ENCODE results near the gene PPP1R16B. TPM values are rescaled to one million over a fixed set of nuclear protein-coding genes. Genes with fewer than 3 reads are reported as not detected.

Gene PPP1R16B
- total RNA-seq, 2 experiments from 2014 or later: 78.8 to 84.0 TPM

DNA sequence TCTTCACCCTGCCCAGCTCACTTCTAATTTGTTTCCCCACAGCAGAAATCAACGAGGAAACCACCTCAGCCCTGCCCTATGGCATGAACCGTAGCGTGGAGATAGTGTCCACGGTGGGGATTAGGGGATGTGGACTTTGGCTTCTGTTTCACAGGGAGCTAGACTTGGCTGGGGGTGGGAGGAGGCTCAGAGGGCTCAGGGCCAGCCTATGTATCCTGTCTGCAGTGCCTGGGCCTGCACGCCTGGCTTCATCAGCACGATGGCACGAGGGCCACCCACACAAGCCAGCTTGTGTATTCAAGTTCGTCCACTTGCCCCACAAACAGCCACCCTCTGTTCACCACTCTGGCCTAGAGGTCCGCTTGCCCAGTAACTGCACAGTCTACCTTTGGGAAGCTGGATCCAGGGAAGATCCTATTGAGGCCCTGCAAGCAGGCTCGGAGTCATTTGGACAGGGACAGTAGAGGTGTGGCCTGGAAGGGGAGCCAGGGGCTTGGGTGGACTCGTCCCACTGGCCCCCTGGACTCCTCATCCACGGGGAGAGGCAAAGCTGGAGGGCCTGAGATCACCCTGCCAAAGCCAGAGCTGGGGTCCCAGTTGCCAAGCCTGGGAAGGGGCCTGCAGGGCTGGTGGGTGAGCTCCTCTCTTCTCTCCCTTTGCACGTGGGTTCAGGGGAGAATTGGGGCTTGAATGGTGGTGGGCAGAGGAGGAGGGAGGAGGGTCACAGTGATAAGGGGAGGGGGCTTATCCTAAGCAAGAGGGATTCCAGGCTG is 82.7 kb downstream of the PPP1R16B start:
- no peak for ATAC-seq
- no peak overlapping the region for H3K27ac Mint-ChIP-seq
- no peaks in the 10 kb centered on the region for H3K27me3 Mint-ChIP-seq
- intact Hi-C loops (cut with DNase I, micrococcal nuclease): no loop called here
- CTCF ChIA-PET: interaction anchor here (0.5 kb wide), 2 partner anchors 84 to 115 kb away, joined by 3 to 4 read pairs; no protein-coding TSS in a partner anchor
- H3K4me1 Mint-ChIP-seq: peaks cover 50% of the 10 kb centered on the region
- H3K9me3 Mint-ChIP-seq (ENCODE audit: low read depth): no peaks in the 10 kb centered on the region
- H3K36me3 Mint-ChIP-seq (ENCODE audit: low read depth): peaks cover 15% of the 10 kb centered on the region
- POLR2A ChIA-PET: interaction anchor here (0.9 kb wide), 1 partner anchor 13 kb away, joined by 4 read pairs; no protein-coding TSS in a partner anchor
- no peak for DNase-seq
- no peak overlapping the region for H3K4me3 Mint-ChIP-seq

DNA sequence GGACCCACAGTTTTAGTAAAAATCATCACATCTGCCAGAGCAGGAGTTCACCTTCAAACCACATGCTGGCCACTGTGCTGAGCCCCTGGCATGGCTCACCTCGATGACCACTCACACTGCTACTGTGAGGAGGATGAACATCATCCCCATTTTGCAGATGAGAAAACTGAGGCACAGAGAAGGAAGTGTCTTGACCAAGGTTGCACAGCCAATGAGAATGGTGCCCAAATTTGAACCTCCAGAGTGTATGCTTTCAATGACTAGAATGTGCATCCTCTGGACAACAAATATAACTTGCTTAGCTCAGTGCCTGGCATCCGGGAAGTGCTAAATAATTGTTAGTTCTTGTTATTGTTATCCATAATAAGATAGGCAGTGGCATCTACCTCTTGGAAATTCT is 83.6 kb downstream of the PPP1R16B start:
- ATAC-seq (no peak), DNase-seq (no peak)
- intact Hi-C loops (cut with DNase I, micrococcal nuclease): no loop called here
- Mint-ChIP-seq H3K9me3 (ENCODE audit: low read depth) (no peaks in the 10 kb centered on the region), H3K36me3 (ENCODE audit: low read depth) (peaks cover 12% of the 10 kb centered on the region), H3K4me1 (peaks cover 51% of the 10 kb centered on the region), H3K27ac (no peak overlapping the region), H3K4me3 (no peak overlapping the region), H3K27me3 (no peaks in the 10 kb centered on the region)
- ChIA-PET POLR2A (no interaction called here), CTCF (no interaction called here)

DNA sequence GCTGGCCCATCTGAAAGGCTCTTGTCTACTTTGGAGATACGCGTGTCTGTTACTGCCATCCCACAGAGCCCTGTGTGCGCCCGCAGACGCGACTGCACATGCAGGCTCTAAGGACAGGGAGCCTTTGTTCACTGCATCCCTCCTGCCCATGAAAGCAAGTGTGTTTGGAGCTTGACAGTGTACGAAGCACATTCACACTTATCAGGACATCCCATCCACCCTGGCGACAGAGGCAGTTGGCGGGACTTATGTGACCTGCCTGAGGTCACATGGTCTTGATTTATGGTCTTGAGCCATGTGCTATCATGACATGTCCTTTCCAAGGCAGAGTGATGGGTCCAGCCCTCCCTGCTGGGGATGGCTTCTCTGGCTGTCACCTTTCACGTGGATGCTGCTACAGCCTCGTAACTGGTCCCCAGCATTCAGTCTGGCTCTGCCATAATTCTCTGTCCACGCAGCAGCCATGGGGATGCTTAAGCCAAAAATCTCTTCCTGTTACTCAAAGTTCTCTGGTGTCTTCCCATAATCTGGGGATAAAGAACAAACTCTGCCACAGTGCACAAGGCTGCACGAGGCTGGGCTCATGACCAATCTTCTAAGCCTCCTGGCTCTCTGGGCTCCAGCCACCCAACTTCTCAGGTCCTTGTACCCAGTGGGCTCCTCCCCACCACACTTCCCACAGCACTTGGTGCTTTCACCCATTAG is 84.4 kb downstream of the PPP1R16B start:
- Mint-ChIP-seq H3K9me3 (ENCODE audit: low read depth) (no peaks in the 10 kb centered on the region), H3K36me3 (ENCODE audit: low read depth) (peaks cover 17% of the 10 kb centered on the region), H3K4me3 (no peak overlapping the region), H3K4me1 (peaks cover 56% of the 10 kb centered on the region), H3K27ac (peak overlapping the region; percentile 92), H3K27me3 (no peaks in the 10 kb centered on the region)
- ATAC-seq: peak; percentile 6
- DNase-seq: no peak
- ChIA-PET CTCF (interaction anchor here (0.6 to 5.5 kb wide), 4 partner anchors 83 to 369 kb away, joined by 3 to 51 read pairs (median 4); partner anchors contain the start of gene PPP1R16B), POLR2A (interaction anchor here (1.3 kb wide), 1 partner anchor 15 kb away, joined by 3 read pairs; no protein-coding TSS in a partner anchor)
- intact Hi-C loops (cut with DNase I, micrococcal nuclease): loop anchor here (5.0 kb wide), 4 partner anchors 98 to 243 kb away; partner anchors contain the start of gene ACTR5 (in 1 of the 2)

DNA sequence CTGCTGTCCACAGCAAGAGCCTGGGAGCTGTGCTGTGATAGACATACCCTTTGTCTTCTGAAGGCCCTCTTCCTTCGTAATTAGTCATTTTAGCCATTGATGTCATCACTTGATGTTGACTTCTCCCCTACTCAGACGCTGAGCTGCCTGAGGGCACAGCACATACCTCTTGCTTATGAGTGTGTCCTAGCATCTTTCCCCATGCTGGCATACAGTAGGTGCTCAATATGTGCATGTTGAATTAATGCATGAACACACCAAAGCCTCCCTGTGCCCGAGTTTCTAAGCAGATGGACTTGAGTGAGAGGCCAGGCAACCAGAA is 85.0 kb downstream of the PPP1R16B start:
- DNase-seq: peak; percentile 49
- no peaks in the 10 kb centered on the region for H3K27me3 Mint-ChIP-seq
- no peaks in the 10 kb centered on the region for H3K9me3 Mint-ChIP-seq (ENCODE audit: low read depth)
- ChIA-PET CTCF (interaction anchor here (0.5 to 5.5 kb wide), 7 partner anchors 15 to 370 kb away, joined by 3 to 51 read pairs (median 4); partner anchors contain the start of gene PPP1R16B), POLR2A (interaction anchor here (1.3 kb wide), 1 partner anchor 16 kb away, joined by 3 read pairs; no protein-coding TSS in a partner anchor)
- intact Hi-C loops (cut with DNase I, micrococcal nuclease): loop anchor here (5.0 kb wide), 4 partner anchors 98 to 243 kb away; partner anchors contain the start of gene ACTR5 (in 1 of the 2)
- H3K36me3 Mint-ChIP-seq (ENCODE audit: low read depth): peaks cover 15% of the 10 kb centered on the region
- H3K4me3 Mint-ChIP-seq: no peak overlapping the region
- peaks cover 54% of the 10 kb centered on the region for H3K4me1 Mint-ChIP-seq
- peak; percentile 76 for ATAC-seq
- peak overlapping the region; percentile 92 for H3K27ac Mint-ChIP-seq

DNA sequence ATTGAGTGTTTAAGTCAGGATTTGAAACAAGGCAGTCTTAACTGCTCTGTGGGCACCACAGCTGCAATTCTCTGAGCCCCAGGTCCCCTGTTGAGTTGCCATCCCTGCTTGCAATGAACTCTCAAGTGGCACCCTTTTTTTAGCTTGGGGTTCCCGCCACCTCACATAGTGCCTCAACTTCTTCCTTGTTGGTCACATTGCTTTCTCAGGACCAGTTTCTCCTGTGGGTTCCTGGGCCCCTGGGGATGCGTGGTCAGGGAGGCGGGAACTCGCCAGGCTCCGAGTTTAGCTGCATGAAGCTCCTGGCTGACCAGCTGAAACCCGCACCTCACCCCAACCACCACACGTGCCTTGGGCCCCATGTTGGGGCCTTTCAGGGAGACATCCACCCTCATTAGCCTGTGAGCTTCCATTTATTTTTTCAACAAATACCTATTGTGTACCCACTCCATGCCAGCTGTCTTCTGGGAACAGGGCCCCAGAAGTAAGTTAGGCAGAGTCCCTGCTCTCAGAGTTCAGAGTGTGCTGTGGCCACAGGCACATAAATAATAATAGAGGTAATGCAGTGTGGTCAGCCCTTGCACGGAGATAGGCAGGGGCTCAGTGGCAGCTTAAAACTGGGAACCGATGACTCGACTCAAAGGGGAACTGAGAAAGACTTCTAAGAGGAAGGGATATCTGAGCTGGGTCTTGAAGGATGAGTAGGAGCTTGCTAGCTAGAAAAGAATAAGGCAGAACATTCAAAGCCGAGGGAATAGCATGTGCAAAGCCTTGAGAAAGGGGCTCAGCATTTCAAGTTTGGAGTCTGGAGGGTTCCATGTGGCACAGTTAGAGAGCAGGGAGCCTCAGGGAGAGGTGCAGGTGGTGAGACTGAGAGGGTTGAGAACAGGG is 86.8 kb downstream of the PPP1R16B start:
- Mint-ChIP-seq H3K9me3 (ENCODE audit: low read depth) (no peaks in the 10 kb centered on the region), H3K4me3 (no peak overlapping the region), H3K27me3 (no peaks in the 10 kb centered on the region), H3K27ac (peak overlapping the region; percentile 88), H3K4me1 (peaks cover 54% of the 10 kb centered on the region), H3K36me3 (ENCODE audit: low read depth) (peaks cover 24% of the 10 kb centered on the region)
- intact Hi-C loops (cut with DNase I, micrococcal nuclease): loop anchor here (2.0 to 5.0 kb wide), 6 partner anchors 50 to 245 kb away; partner anchors contain the start of gene ACTR5 (in 1 of the 2)
- DNase-seq: no peak
- ChIA-PET CTCF (interaction anchor here (0.6 to 5.5 kb wide), 29 partner anchors 9 to 245 kb away, joined by 3 to 51 read pairs (median 4); partner anchors contain the start of genes ACTR5 and PPP1R16B), POLR2A (no interaction called here)
- ATAC-seq: peak; percentile 7

DNA sequence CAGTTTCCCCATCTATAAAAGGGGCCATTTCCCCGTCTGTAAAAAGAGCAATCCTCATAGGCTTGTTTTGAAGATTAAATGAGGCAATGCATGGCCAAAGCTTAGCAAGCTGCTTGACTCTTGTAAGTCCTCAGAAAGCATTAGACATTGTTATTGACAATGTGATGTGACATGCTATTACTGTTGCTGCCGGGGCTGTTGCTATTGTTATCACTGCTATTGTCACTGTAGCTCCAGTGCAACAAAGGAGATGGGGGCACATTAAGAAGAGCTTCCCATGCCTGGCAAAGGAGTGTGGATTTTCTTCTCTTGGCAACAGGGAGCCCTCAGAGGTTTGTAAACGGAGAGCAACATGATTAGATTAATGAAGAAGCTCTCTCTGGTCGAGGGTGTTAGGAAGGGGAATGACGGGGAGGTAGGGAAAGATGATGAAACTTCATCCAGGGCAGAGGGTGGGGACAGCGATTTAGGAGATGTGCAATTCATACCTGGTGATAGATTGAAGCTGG is 87.6 kb downstream of the PPP1R16B start:
- Mint-ChIP-seq H3K4me3 (peak overlapping the region; percentile 37), H3K27ac (peak overlapping the region; percentile 88), H3K4me1 (peaks cover 54% of the 10 kb centered on the region), H3K9me3 (ENCODE audit: low read depth) (no peaks in the 10 kb centered on the region), H3K27me3 (no peaks in the 10 kb centered on the region), H3K36me3 (ENCODE audit: low read depth) (peaks cover 31% of the 10 kb centered on the region)
- DNase-seq (no peak), ATAC-seq (no peak)
- CTCF ChIA-PET: interaction anchor here (0.6 to 5.5 kb wide), 31 partner anchors 10 to 245 kb away, joined by 3 to 51 read pairs (median 4); partner anchors contain the start of genes ACTR5, DHX35 and PPP1R16B
- intact Hi-C loops (cut with DNase I, micrococcal nuclease): loop anchor here (1.0 to 5.0 kb wide), 13 partner anchors 18 to 260 kb away; partner anchors contain the start of genes ACTR5 (in 1 of the 2) and PPP1R16B (in 1 of the 2)
- POLR2A ChIA-PET: interaction anchor here (1.2 kb wide), 1 partner anchor 87 kb away, joined by 3 read pairs; the partner anchor contains the start of gene PPP1R16B

DNA sequence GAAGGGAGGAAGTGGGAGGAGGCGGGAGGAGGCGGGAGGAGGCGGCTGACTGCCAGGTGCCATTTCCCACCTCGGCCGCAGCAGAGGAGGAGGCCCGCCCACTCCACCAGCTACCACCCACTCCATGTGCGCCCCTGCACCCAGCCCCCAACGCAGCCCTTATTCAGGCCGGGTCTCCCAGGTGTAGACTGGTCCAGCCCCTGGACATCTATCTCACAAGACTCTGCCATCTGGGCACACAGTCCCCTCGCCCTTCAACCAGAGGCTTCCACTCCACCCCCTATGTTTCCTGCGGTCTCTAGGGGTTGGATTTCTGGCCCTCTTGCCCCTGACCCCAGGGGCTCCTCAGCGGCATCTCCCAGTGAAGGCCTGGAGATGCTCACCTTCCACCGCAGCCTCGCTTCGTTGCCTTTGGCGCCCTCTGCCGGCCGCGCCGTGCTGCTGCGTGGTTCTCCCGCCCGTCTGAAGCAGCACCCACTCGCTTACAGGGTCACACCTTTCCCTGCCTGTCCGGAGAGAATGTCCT is 88.1 kb downstream of the PPP1R16B start:
- CTCF ChIA-PET: interaction anchor here (0.6 to 5.5 kb wide), 27 partner anchors 10 to 163 kb away, joined by 3 to 51 read pairs (median 4); partner anchors contain the start of genes ACTR5, DHX35 and PPP1R16B
- Mint-ChIP-seq H3K27ac (peak overlapping the region; percentile 88), H3K9me3 (ENCODE audit: low read depth) (no peaks in the 10 kb centered on the region), H3K36me3 (ENCODE audit: low read depth) (peaks cover 32% of the 10 kb centered on the region), H3K4me1 (peaks cover 54% of the 10 kb centered on the region), H3K27me3 (no peaks in the 10 kb centered on the region), H3K4me3 (peak overlapping the region; percentile 37)
- DNase-seq (peak; percentile 89), ATAC-seq (peak; percentile 71)
- intact Hi-C loops (cut with DNase I, micrococcal nuclease): loop anchor here (1.0 to 5.0 kb wide), 14 partner anchors 18 to 260 kb away; partner anchors contain the start of genes ACTR5 (in 1 of the 2) and PPP1R16B (in 1 of the 2)
- POLR2A ChIA-PET: interaction anchor here (1.2 kb wide), 1 partner anchor 88 kb away, joined by 3 read pairs; the partner anchor contains the start of gene PPP1R16B

DNA sequence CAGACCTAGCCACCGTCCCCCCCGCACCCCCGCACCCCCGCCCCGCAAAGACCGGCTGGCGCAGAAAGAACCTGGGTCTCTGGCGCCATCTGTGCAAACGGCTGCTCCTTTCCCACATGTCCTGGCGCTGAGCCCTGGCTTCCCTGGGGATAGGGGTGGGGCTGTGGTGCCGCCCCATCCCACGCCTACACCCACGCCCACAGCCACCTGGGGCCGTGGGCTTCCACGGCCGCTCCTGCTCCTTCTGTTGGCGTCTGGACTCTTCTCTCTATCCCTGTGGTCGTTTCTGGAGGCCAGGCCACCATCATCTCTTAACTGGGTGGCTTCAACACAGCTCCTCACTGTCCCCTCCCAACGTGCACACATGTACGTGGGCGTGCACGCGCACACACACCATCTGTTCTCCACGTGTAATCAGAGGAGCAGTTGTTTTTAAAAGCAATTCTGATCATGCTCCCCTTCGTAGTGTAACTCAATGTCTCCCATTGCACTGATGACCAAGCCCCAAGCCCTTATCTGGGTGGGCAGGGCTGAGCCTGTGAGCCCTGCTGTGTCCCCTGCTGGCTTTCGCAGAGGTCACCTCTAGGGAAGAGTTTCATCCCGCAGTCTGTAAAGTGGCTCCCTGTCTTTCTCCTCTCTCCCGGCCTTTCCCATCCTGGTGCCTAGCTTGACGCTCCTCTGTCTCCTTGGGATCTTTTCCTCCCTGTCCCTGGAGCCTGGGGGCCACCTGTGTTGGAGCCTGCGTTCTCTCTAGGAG is 88.8 kb downstream of the PPP1R16B start:
- ChIA-PET POLR2A (interaction anchor here (1.2 kb wide), 1 partner anchor 88 kb away, joined by 3 read pairs; the partner anchor contains the start of gene PPP1R16B), CTCF (interaction anchor here (0.8 to 5.5 kb wide), 14 partner anchors 12 to 155 kb away, joined by 3 to 51 read pairs (median 4); partner anchors contain the start of genes ACTR5, DHX35 and PPP1R16B)
- peaks cover 54% of the 10 kb centered on the region for H3K4me1 Mint-ChIP-seq
- intact Hi-C loops (cut with DNase I, micrococcal nuclease): loop anchor here (1.0 to 5.0 kb wide), 5 partner anchors 102 to 247 kb away; partner anchors contain the start of gene ACTR5 (in 1 of the 2)
- H3K27me3 Mint-ChIP-seq: no peaks in the 10 kb centered on the region
- H3K4me3 Mint-ChIP-seq: peak overlapping the region; percentile 30
- no peak for DNase-seq
- peaks cover 37% of the 10 kb centered on the region for H3K36me3 Mint-ChIP-seq (ENCODE audit: low read depth)
- no peak for ATAC-seq
- peak overlapping the region; percentile 88 for H3K27ac Mint-ChIP-seq
- no peaks in the 10 kb centered on the region for H3K9me3 Mint-ChIP-seq (ENCODE audit: low read depth)

DNA sequence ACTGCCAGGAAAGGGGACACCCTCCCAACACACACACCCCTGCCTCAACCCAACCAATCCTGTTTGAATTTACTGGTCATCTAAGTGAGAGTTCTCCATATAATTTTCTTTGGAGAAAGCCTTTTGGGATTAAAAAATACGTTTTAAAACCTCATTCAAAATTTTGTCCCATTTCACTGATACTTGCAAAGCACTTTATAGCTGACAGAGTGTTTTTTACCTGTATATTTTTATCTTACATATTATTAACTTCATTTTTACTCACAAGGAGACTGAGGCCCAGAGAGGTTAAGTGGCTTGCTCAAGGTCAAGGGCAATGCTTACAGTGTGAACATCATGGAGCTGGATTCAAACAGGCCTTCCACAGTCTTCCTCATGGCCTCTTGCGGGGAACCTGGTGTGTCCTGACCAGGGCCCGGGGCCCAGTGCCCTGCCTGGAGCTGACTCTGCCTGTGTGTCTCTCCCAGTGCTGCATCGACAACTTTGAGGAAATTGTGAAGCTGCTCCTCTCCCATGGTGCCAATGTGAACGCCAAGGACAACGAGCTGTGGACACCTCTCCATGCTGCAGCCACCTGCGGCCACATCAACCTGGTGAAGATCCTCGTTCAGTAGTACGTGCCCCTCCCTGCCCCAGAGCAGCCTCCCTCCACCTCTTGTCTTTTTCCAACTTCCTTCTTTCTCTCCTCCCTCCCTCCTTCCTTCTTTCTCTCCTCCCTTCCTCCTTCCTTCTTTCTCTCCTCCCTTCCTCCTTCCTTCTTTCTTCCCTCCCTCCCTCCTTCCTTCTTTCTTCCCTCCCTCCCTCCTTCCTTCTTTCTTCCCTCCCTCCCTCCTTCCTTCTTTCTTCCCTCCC is 89.8 kb downstream of the PPP1R16B start:
- Mint-ChIP-seq H3K4me3 (no peak overlapping the region), H3K36me3 (ENCODE audit: low read depth) (peaks cover 33% of the 10 kb centered on the region), H3K9me3 (ENCODE audit: low read depth) (no peaks in the 10 kb centered on the region), H3K27ac (no peak overlapping the region), H3K4me1 (peaks cover 43% of the 10 kb centered on the region), H3K27me3 (no peaks in the 10 kb centered on the region)
- no peak for ATAC-seq
- ChIA-PET POLR2A (no interaction called here), CTCF (interaction anchor here (0.8 to 5.5 kb wide), 12 partner anchors 11 to 154 kb away, joined by 3 to 51 read pairs (median 4); partner anchors contain the start of genes FAM83D and PPP1R16B)
- DNase-seq: no peak
- intact Hi-C loops (cut with DNase I, micrococcal nuclease): no loop called here
